Neural cell (in vitro differentiated cells): ENCODE data around the gene SMIM31.

Source experiments
- EP300 ChIP-seq: fragments of 450-650 bp; conservative IDR thresholded peaks from 2 replicates; pipeline ENCODE4 v1.6.1; 2014; ENCODE audit warnings: antibody characterized with exemption, mild to moderate bottlenecking, moderate library complexity; ENCODE audit not compliant: poor library complexity, severe bottlenecking
- EZH2 ChIP-seq: fragments of 200-600, 300-800 bp; shearing (Covaris generic), sonication (generic); IDR thresholded peaks from 2 replicates; pipeline ENCODE4 v1.6.1; 2014; ENCODE audit warnings: antibody characterized with exemption, low read length, borderline replicate concordance, mild to moderate bottlenecking; ENCODE audit not compliant: insufficient read depth, poor library complexity, severe bottlenecking
- MXI1 ChIP-seq: fragments of 450-650 bp; conservative IDR thresholded peaks from 2 replicates; pipeline ENCODE4 v1.6.1; 2014; ENCODE audit warnings: antibody characterized with exemption, mild to moderate bottlenecking; ENCODE audit not compliant: poor library complexity, severe bottlenecking
- POLR2AphosphoS5 ChIP-seq: IDR thresholded peaks from 2 replicates; pipeline ENCODE4 v1.6.1; 2012
- SMC3 ChIP-seq: fragments of 450-650 bp; conservative IDR thresholded peaks from 2 replicates; pipeline ENCODE4 v1.6.1; 2014; ENCODE audit warnings: antibody characterized with exemption, mild to moderate bottlenecking, moderate library complexity; ENCODE audit not compliant: poor library complexity
- TAF1 ChIP-seq: IDR thresholded peaks from 2 replicates; pipeline ENCODE4 v1.6.1; 2012; ENCODE audit warnings: low read depth
- TF ChIP-seq, protein P1 (sequence below): fragments of 450-650 bp; IDR thresholded peaks from 2 replicates; pipeline ENCODE4 v1.5.1; 2014; ENCODE audit warnings: antibody characterized with exemption, mild to moderate bottlenecking, moderate library complexity; ENCODE audit not compliant: poor library complexity, severe bottlenecking
- TF ChIP-seq, protein P2 (sequence below): IDR thresholded peaks from 2 replicates; pipeline ENCODE4 v1.6.1; 2012; ENCODE audit warnings: borderline replicate concordance

DNA sequence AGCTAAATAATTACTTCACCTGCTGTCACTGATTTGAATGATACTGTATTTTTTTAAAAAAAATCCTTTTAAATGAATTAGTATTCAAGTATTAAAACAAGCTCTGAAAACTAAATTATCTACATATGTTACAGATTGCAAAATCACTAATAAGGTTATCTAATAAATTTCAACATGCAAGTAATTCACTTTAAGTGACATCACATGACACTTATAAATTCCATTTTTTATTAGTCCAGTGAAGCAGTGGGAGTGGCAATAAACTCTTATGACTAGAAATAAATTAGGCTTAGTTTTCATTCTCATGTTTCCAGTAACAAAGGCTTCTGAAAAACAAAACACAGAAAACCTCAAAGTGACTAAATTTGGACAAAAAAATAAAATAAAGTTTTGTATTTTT lies 36.3 kb downstream of the SMIM31 start:
- TF ChIP-seq, protein P1, sequence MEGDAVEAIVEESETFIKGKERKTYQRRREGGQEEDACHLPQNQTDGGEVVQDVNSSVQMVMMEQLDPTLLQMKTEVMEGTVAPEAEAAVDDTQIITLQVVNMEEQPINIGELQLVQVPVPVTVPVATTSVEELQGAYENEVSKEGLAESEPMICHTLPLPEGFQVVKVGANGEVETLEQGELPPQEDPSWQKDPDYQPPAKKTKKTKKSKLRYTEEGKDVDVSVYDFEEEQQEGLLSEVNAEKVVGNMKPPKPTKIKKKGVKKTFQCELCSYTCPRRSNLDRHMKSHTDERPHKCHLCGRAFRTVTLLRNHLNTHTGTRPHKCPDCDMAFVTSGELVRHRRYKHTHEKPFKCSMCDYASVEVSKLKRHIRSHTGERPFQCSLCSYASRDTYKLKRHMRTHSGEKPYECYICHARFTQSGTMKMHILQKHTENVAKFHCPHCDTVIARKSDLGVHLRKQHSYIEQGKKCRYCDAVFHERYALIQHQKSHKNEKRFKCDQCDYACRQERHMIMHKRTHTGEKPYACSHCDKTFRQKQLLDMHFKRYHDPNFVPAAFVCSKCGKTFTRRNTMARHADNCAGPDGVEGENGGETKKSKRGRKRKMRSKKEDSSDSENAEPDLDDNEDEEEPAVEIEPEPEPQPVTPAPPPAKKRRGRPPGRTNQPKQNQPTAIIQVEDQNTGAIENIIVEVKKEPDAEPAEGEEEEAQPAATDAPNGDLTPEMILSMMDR, result no peak
- TF ChIP-seq SMC3 (no peak), EZH2 (no peak), TAF1 (no peak), EP300 (no peak), POLR2AphosphoS5 (no peak), MXI1 (no peak)
- TF ChIP-seq, protein P2, sequence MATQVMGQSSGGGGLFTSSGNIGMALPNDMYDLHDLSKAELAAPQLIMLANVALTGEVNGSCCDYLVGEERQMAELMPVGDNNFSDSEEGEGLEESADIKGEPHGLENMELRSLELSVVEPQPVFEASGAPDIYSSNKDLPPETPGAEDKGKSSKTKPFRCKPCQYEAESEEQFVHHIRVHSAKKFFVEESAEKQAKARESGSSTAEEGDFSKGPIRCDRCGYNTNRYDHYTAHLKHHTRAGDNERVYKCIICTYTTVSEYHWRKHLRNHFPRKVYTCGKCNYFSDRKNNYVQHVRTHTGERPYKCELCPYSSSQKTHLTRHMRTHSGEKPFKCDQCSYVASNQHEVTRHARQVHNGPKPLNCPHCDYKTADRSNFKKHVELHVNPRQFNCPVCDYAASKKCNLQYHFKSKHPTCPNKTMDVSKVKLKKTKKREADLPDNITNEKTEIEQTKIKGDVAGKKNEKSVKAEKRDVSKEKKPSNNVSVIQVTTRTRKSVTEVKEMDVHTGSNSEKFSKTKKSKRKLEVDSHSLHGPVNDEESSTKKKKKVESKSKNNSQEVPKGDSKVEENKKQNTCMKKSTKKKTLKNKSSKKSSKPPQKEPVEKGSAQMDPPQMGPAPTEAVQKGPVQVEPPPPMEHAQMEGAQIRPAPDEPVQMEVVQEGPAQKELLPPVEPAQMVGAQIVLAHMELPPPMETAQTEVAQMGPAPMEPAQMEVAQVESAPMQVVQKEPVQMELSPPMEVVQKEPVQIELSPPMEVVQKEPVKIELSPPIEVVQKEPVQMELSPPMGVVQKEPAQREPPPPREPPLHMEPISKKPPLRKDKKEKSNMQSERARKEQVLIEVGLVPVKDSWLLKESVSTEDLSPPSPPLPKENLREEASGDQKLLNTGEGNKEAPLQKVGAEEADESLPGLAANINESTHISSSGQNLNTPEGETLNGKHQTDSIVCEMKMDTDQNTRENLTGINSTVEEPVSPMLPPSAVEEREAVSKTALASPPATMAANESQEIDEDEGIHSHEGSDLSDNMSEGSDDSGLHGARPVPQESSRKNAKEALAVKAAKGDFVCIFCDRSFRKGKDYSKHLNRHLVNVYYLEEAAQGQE, result no peak
